ENCODE data around the gene ARFGEF3. TPM values are rescaled to one million over a fixed set of nuclear protein-coding genes. Genes with fewer than 3 reads are reported as not detected.

Gene ARFGEF3
- total and polyA plus RNA-seq, 10 of the 15 experiments (the other 5 are each of a cell fraction or from before 2014, with no cell fraction given) = under 0.01 to 0.08 (median 0.02) TPM; not detected in 1

GRCh38 chr6:138128096-138128495 lies 33.6 kb upstream of the ARFGEF3 start:
- CTCF ChIA-PET = interaction anchor here (1.0 kb wide), 1 partner anchor 122 kb away, joined by 3 read pairs; no protein-coding TSS in a partner anchor
- no peak overlapping the region for H2AFZ ChIP-seq (ENCODE audit: control insufficient read depth, low read depth, low read length)
- intact Hi-C loops (cut with micrococcal nuclease; ENCODE audit: unreplicated experiment) (no loop called here), in situ Hi-C loops (cut with MboI) (no loop called here)
- no peaks in the 10 kb centered on the region for H4K20me1 ChIP-seq (ENCODE audit: control insufficient read depth, insufficient read depth)
- RAD21 ChIA-PET (ENCODE audit: unreplicated experiment) = no interaction called here
- H3K27ac ChIP-seq (ENCODE audit: control insufficient read depth, insufficient read depth) = no peak overlapping the region
- no peaks in the 10 kb centered on the region; a peak in 1 of 4 replicates for H3K27me3 ChIP-seq (replicated peaks in 1 of 2; ENCODE audit: control insufficient read depth in 2 of 2, insufficient read depth in 2 of 2, low read length in 1 of 2)
- H3K9ac ChIP-seq (ENCODE audit: control insufficient read depth, insufficient read depth, low read length) = no peak overlapping the region
- BruUV-seq (replicated peaks) = no TSS peak
- 15% methylated on average over 3 of the region's 3 CpGs for WGBS (ENCODE audit: insufficient coverage, insufficient replicate concordance, low lambda C conversion rate, missing lambda C conversion rate)
- TF ChIP-seq ZNF207 (IDR thresholded peaks at IDR 0.05; ENCODE audit: borderline replicate concordance) = no peak
- no peak for TF ChIP-seq FOXM1 (IDR thresholded peaks at IDR 0.05; ENCODE audit: low read depth, low read length)
- no peak for TF ChIP-seq IKZF1 (conservative IDR thresholded peaks at IDR 0.05)
- TF ChIP-seq FOXK2 (IDR thresholded peaks at IDR 0.05) = no peak
- TF ChIP-seq BCLAF1 (IDR thresholded peaks at IDR 0.05) = no peak
- no peak for TF ChIP-seq ZNF592 (IDR thresholded peaks at IDR 0.05)
- no peak for TF ChIP-seq CBFB (IDR thresholded peaks at IDR 0.05; ENCODE audit: low read depth)
- no peak for TF ChIP-seq NR2F1 (conservative IDR thresholded peaks at IDR 0.05)
- no peak for DNase-seq (ENCODE audit: low read depth, low spot score)
- POLR2A ChIA-PET = no interaction called here
- H3K4me2 ChIP-seq (ENCODE audit: control insufficient read depth, insufficient read depth) = no peak overlapping the region
- no peaks in the 10 kb centered on the region for H3K4me1 ChIP-seq (ENCODE audit: control insufficient read depth, insufficient read depth, low read length)
- H3K9me3 ChIP-seq (replicated peaks; ENCODE audit: control insufficient read depth, insufficient read depth, low read length) = no peaks in the 10 kb centered on the region
- ATAC-seq = no peak
- no peak overlapping the region for H3K4me3 ChIP-seq
- no peaks in the 10 kb centered on the region for H3K79me2 ChIP-seq (ENCODE audit: control insufficient read depth, insufficient read depth, low read length)
- no peaks in the 10 kb centered on the region for H3K36me3 ChIP-seq (ENCODE audit: control insufficient read depth in 2 of 2, insufficient read depth in 2 of 2, low read length in 1 of 2)
- no peak for FAIRE-seq
- SMC1A ChIA-PET (ENCODE audit: uncharacterized antibody, unreplicated experiment) = no interaction called here

Data from GM12878 (cell line).